Mesothelial cell of epicardium (in vitro differentiated cells): ENCODE data around the gene ZNF219. TPM values are rescaled to one million over a fixed set of nuclear protein-coding genes. Genes with fewer than 3 reads are reported as not detected.

Source experiments
- DNase-seq, 2 experiments: peaks; one replicate each; pipeline ENCODE4 v3.0.0; 2021; ENCODE audit warnings: low spot score in 2 of 2; ENCODE audit not compliant: unreplicated experiment in 2 of 2
- H3K27ac Mint-ChIP-seq: 2 replicates; pipeline ENCODE4 v1.8.0; 2021; ENCODE audit warnings: mixed read lengths
- H3K27me3 Mint-ChIP-seq: 2 replicates; pipeline ENCODE4 v1.8.0; 2021; ENCODE audit warnings: low read depth, mixed read lengths
- H3K36me3 Mint-ChIP-seq: 2 replicates; pipeline ENCODE4 v1.8.0; 2021; ENCODE audit warnings: mixed read lengths
- H3K4me1 Mint-ChIP-seq: 2 replicates; pipeline ENCODE4 v1.8.0; 2021; ENCODE audit warnings: mixed read lengths
- H3K4me3 Mint-ChIP-seq: 2 replicates; pipeline ENCODE4 v1.8.0; 2021; ENCODE audit warnings: mild to moderate bottlenecking, moderate library complexity, mixed read lengths
- H3K9me3 Mint-ChIP-seq: 2 replicates; pipeline ENCODE4 v1.8.0; 2021; ENCODE audit warnings: mixed read lengths
- CTCF ChIP-seq: fragments of 200-600 bp; sonication (generic); IDR thresholded peaks from one replicate; pipeline ENCODE4 v1.5.0; 2021; ENCODE audit warnings: antibody characterized with exemption; ENCODE audit not compliant: unreplicated experiment
- total RNA-seq: library from RNA; stranded (reverse); gene quantifications from 3 replicates; pipeline ENCODE4 v1.2.1, GENCODE V29; 2021

The ZNF219 gene
- total RNA-seq, 1 donor from 2014 or later, result 75.2 TPM

- Mint-ChIP-seq H3K27ac (no peak overlapping the region), H3K27me3 (no peaks in the 10 kb centered on the region), H3K36me3 (peaks cover 37% of the 10 kb centered on the region), H3K4me3 (no peak overlapping the region), H3K4me1 (no peaks in the 10 kb centered on the region), H3K9me3 (no peaks in the 10 kb centered on the region)
- DNase-seq, result no peak
- TF ChIP-seq CTCF, result no peak
Measured at GRCh38 chr14:21084396-21084795, 14.1 kb downstream of the ZNF219 start.

- Mint-ChIP-seq H3K4me1 (no peaks in the 10 kb centered on the region), H3K4me3 (no peak overlapping the region), H3K27ac (no peak overlapping the region), H3K27me3 (no peaks in the 10 kb centered on the region), H3K9me3 (no peaks in the 10 kb centered on the region), H3K36me3 (peaks cover 35% of the 10 kb centered on the region)
- DNase-seq, result no peak
- no peak for TF ChIP-seq CTCF
Measured at GRCh38 chr14:21083565-21084325, 14.7 kb downstream of the ZNF219 start.

- Mint-ChIP-seq H3K9me3 (no peaks in the 10 kb centered on the region), H3K36me3 (peaks cover 37% of the 10 kb centered on the region), H3K4me1 (no peaks in the 10 kb centered on the region), H3K27me3 (no peaks in the 10 kb centered on the region), H3K27ac (no peak overlapping the region), H3K4me3 (no peak overlapping the region)
- no peak for DNase-seq
- TF ChIP-seq CTCF, result no peak
Measured at GRCh38 chr14:21081521-21082142, 16.8 kb downstream of the ZNF219 start.

GRCh38 chr14:21078726-21079125 is 19.7 kb downstream of the ZNF219 start:
- H3K4me1 Mint-ChIP-seq, result no peaks in the 10 kb centered on the region
- H3K36me3 Mint-ChIP-seq, result peaks cover 35% of the 10 kb centered on the region
- H3K27me3 Mint-ChIP-seq, result no peaks in the 10 kb centered on the region
- no peak for TF ChIP-seq CTCF
- no peak overlapping the region for H3K4me3 Mint-ChIP-seq
- no peak for DNase-seq
- H3K9me3 Mint-ChIP-seq, result no peaks in the 10 kb centered on the region
- no peak overlapping the region for H3K27ac Mint-ChIP-seq

- H3K27ac Mint-ChIP-seq, result no peak overlapping the region
- DNase-seq, result no peak
- H3K4me3 Mint-ChIP-seq, result no peak overlapping the region
- peaks cover 38% of the 10 kb centered on the region for H3K36me3 Mint-ChIP-seq
- peaks cover 4% of the 10 kb centered on the region for H3K4me1 Mint-ChIP-seq
- no peaks in the 10 kb centered on the region for H3K9me3 Mint-ChIP-seq
- TF ChIP-seq CTCF, result no peak
- H3K27me3 Mint-ChIP-seq, result no peaks in the 10 kb centered on the region
Measured at GRCh38 chr14:21078287-21078686, 20.2 kb downstream of the ZNF219 start.
